SK-N-SH (cell line): ENCODE results near the gene CAPN5. TPM values are rescaled to one million over a fixed set of nuclear protein-coding genes. Genes with fewer than 3 reads are reported as not detected.

ENCODE experiments used
- CTCF ChIA-PET: fragments of 300-600, 350-600 bp; formaldehyde crosslinking; extraction: SDS; loops from one replicate; lab custom pipeline; 2021; lab: Yijun Ruan, JAX
- POLR2A ChIA-PET: fragments of 350-600 bp; sonication (Branson Sonifier 250); formaldehyde crosslinking; extraction: SDS; loops from one replicate; lab custom pipeline; 2020; ENCODE audit warnings: antibody characterized with exemption, inconsistent platforms; lab: Yijun Ruan, JAX
- DNase-seq: peaks from one replicate; pipeline ENCODE4 v3.0.0; 2012
- H2AFZ ChIP-seq: fragments of 200-600 bp; sonication (generic); 2 replicates; pipeline ENCODE4 v1.8.1; 2016; ENCODE audit warnings: antibody characterized with exemption, mild to moderate bottlenecking, low read depth
- H3F3A ChIP-seq: fragments of 200-600 bp; sonication (generic); replicated peaks from 2 replicates; pipeline ENCODE3; 2016; ENCODE audit warnings: antibody characterized with exemption, mild to moderate bottlenecking; ENCODE audit not compliant: insufficient read depth
- H3K27ac ChIP-seq, 2 experiments: fragments of 200-500 bp in 1 of 2; fragments of 200-600 bp in 1 of 2; sonication (Bioruptor generic) in 1 of 2; sonication (generic), shearing (Covaris generic) in 1 of 2; 2 replicates each; pipeline versions ENCODE4 v1.5.1 to v1.6.1; 2014 to 2016; ENCODE audit warnings: low read depth in 2 of 2, inconsistent platforms in 1 of 2, low read length in 1 of 2, mild to moderate bottlenecking in 1 of 2, mixed read lengths in 1 of 2
- H3K27me3 ChIP-seq: fragments of 200-600 bp; sonication (generic), shearing (Covaris generic); 2 replicates; pipeline ENCODE4 v1.6.1; 2016; ENCODE audit warnings: mixed run types; ENCODE audit not compliant: insufficient read depth
- H3K36me3 ChIP-seq, 2 experiments: fragments of 200-500 bp in 1 of 2; fragments of 200-600 bp in 1 of 2; sonication (Bioruptor generic) in 1 of 2; sonication (generic) in 1 of 2; replicated peaks in 1 of 2; 2 replicates each; pipeline versions ENCODE3 to v1.5.1; 2014 to 2016; ENCODE audit warnings: low read length in 1 of 2, mild to moderate bottlenecking in 1 of 2; ENCODE audit not compliant: insufficient read depth in 2 of 2, control insufficient read depth in 1 of 2
- H3K4me1 ChIP-seq, 2 experiments: fragments of 200-500 bp in 1 of 2; fragments of 200-600 bp in 1 of 2; sonication (Bioruptor generic) in 1 of 2; sonication (generic), shearing (Covaris generic) in 1 of 2; 2 replicates each; pipeline versions ENCODE4 v1.5.1 to v1.6.1; 2014 to 2016; ENCODE audit warnings: low read depth in 1 of 2, low read length in 1 of 2, mixed run types in 1 of 2; ENCODE audit not compliant: insufficient read depth in 2 of 2, control insufficient read depth in 1 of 2
- H3K4me2 ChIP-seq: fragments of 200-600 bp; sonication (generic), shearing (Covaris generic); 2 replicates; pipeline ENCODE4 v1.6.1; 2017; ENCODE audit warnings: mixed run types
- H3K4me3 ChIP-seq, 2 experiments: fragments of 200-500 bp in 1 of 2; fragments of 200-600 bp in 1 of 2; sonication (Bioruptor generic) in 1 of 2; sonication (generic), shearing (Covaris generic) in 1 of 2; 2 replicates each; pipeline versions ENCODE4 v1.5.1 to v1.8.1; 2014 to 2016; ENCODE audit warnings: low read depth in 2 of 2, inconsistent platforms in 1 of 2, low read length in 1 of 2, mild to moderate bottlenecking in 1 of 2, mixed read lengths in 1 of 2, moderate library complexity in 1 of 2
- H3K79me2 ChIP-seq: fragments of 200-600 bp; sonication (generic); 2 replicates; pipeline ENCODE4 v1.8.1; 2017; ENCODE audit warnings: mild to moderate bottlenecking; ENCODE audit not compliant: insufficient read depth
- H3K9ac ChIP-seq: fragments of 200-600 bp; sonication (generic); 2 replicates; pipeline ENCODE4 v1.6.1; 2017; ENCODE audit warnings: mixed run types
- H3K9me2 ChIP-seq: fragments of 200-600 bp; sonication (generic); 2 replicates; pipeline ENCODE4 v1.6.1; 2017; ENCODE audit warnings: mixed run types
- H3K9me3 ChIP-seq: fragments of 200-600 bp; sonication (generic); 2 replicates; pipeline ENCODE4 v1.6.1; 2017; ENCODE audit warnings: mixed run types, mild to moderate bottlenecking, moderate library complexity
- H4K20me1 ChIP-seq: fragments of 200-600 bp; sonication (generic); 2 replicates; pipeline ENCODE4 v1.6.1; 2017; ENCODE audit warnings: mild to moderate bottlenecking, mixed run types; ENCODE audit not compliant: insufficient read depth
- EP300 ChIP-seq, 2 experiments: IDR thresholded peaks; 2 replicates each; pipeline versions ENCODE4 v1.4.0 to v1.6.1; 2012; ENCODE audit warnings: borderline replicate concordance in 1 of 2, low read depth in 1 of 2, low read length in 1 of 2
- FOSL2 ChIP-seq: IDR thresholded peaks from 2 replicates; pipeline ENCODE4 v1.4.0; 2012; ENCODE audit warnings: low read depth, mild to moderate bottlenecking, moderate library complexity, borderline replicate concordance
- GABPA ChIP-seq: IDR thresholded peaks from 2 replicates; pipeline ENCODE4 v1.4.0; 2012; ENCODE audit warnings: low read depth, mild to moderate bottlenecking
- GATA2 ChIP-seq: sonication (generic); formaldehyde crosslinking; IDR thresholded peaks from 2 replicates; pipeline ENCODE4 v1.5.0; 2020; ENCODE audit warnings: mild to moderate bottlenecking, missing genetic modification reagents
- MXI1 ChIP-seq: IDR thresholded peaks from 2 replicates; pipeline ENCODE4 v1.6.1; 2012; ENCODE audit warnings: mild to moderate bottlenecking, low read depth, low read length, improper control_type of control experiment
- POLR2AphosphoS5 ChIP-seq: IDR thresholded peaks from 2 replicates; pipeline ENCODE4 v1.6.1; 2012; ENCODE audit warnings: low read depth, low read length
- RAD21 ChIP-seq: IDR thresholded peaks from 2 replicates; pipeline ENCODE4 v1.6.1; 2012; ENCODE audit warnings: mild to moderate bottlenecking, low read length
- SIN3A ChIP-seq: IDR thresholded peaks from 2 replicates; pipeline ENCODE4 v1.6.1; 2012; ENCODE audit warnings: low read depth, mild to moderate bottlenecking, low read length, moderate library complexity, borderline replicate concordance
- SMC3 ChIP-seq: IDR thresholded peaks from 2 replicates; pipeline ENCODE4 v1.6.1; 2012; ENCODE audit warnings: low read depth, low read length, improper control_type of control experiment
- TAF1 ChIP-seq: IDR thresholded peaks from 2 replicates; pipeline ENCODE4 v1.6.1; 2012; ENCODE audit warnings: low read depth, mild to moderate bottlenecking, low read length, moderate library complexity, borderline replicate concordance
- TCF12 ChIP-seq: IDR thresholded peaks from 2 replicates; pipeline ENCODE4 v1.4.0; 2012
- TEAD4 ChIP-seq: IDR thresholded peaks from 2 replicates; pipeline ENCODE4 v1.4.0; 2012; ENCODE audit warnings: mild to moderate bottlenecking, borderline replicate concordance; ENCODE audit not compliant: insufficient read depth
- WGBS: methylation state at CpG from one replicate; pipeline ENCODE4 v1.1.6; 2017; ENCODE audit warnings: low lambda C conversion rate; 5-methylcytosine and 5-hydroxymethylcytosine counted together
- polyA plus RNA-seq, 3 experiments: library from polyadenylated mRNA; depleted of rRNA; stranded (reverse); fragments of >200 nt; gene quantifications; 2 replicates each; pipeline ENCODE4 v1.2.3, GENCODE V29; 2012
- TF ChIP-seq, protein P1 (sequence below): fragments of 200-600 bp; sonication (generic); IDR thresholded peaks from 2 replicates; pipeline ENCODE4 v1.6.1; 2017; ENCODE audit warnings: antibody characterized with exemption, mild to moderate bottlenecking, moderate library complexity
- TF ChIP-seq, protein P2 (sequence below): IDR thresholded peaks from 2 replicates; pipeline ENCODE4 v1.4.0; 2012; ENCODE audit warnings: low read depth, borderline replicate concordance

CAPN5 gene
- polyA plus RNA-seq, 1 of the 3 experiments (the other 2 are of a cell fraction), result 33.1 TPM

DNA sequence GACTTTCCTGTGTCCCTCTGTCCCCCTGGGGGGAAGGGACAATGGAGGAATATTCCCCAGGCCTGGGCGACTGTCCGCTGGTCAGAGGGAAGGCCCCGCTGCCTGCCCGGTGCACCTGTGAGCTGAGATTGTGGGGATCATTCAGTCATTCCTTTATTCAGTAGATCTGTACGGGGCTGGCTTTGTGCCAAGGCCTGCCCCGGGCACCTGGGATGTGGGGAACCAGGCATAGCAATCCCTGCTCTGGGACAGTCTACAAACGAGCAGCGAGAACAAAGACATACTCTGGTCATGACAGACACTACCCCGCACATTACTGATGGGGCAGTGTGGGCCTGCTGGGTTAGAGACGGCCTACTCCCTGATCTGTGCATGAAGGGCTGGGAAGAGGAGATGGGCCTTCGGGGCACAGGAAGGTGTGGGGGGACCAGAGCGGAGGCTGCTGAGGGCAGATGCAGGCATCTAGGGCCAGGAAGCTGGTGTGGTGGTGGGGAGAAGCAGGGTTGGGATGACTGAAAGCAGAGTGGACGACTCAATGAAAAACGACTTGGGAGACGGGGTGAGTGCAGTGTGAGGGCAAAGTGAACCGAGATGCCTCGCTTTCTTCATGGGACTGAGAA, 59.5 kb downstream of the CAPN5 start:
- H2AFZ ChIP-seq, result no peak overlapping the region
- ChIA-PET CTCF (interaction anchor here (0.8 to 12.2 kb wide), 37 partner anchors 10 to 494 kb away, joined by 3 to 270 read pairs (median 10); partner anchors contain the start of gene OMP), POLR2A (no interaction called here)
- no peaks in the 10 kb centered on the region for H3K27me3 ChIP-seq
- H3K4me3 ChIP-seq, result no peak overlapping the region
- H3K4me2 ChIP-seq, result no peak overlapping the region
- no peak overlapping the region for H3K27ac ChIP-seq
- no peak overlapping the region for H3K9ac ChIP-seq
- DNase-seq, result no peak
- WGBS, result 87% methylated on average over 15 of the region's 17 CpGs
- no peaks in the 10 kb centered on the region for H3K9me2 ChIP-seq
- no peaks in the 10 kb centered on the region for H3F3A ChIP-seq
- TF ChIP-seq, protein P1, sequence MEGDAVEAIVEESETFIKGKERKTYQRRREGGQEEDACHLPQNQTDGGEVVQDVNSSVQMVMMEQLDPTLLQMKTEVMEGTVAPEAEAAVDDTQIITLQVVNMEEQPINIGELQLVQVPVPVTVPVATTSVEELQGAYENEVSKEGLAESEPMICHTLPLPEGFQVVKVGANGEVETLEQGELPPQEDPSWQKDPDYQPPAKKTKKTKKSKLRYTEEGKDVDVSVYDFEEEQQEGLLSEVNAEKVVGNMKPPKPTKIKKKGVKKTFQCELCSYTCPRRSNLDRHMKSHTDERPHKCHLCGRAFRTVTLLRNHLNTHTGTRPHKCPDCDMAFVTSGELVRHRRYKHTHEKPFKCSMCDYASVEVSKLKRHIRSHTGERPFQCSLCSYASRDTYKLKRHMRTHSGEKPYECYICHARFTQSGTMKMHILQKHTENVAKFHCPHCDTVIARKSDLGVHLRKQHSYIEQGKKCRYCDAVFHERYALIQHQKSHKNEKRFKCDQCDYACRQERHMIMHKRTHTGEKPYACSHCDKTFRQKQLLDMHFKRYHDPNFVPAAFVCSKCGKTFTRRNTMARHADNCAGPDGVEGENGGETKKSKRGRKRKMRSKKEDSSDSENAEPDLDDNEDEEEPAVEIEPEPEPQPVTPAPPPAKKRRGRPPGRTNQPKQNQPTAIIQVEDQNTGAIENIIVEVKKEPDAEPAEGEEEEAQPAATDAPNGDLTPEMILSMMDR, result no peak
- no peak for TF ChIP-seq TAF1
- peaks cover 0 to 36% of the 10 kb centered on the region in 2 experiments; a peak in 2 of 4 replicates for H3K4me1 ChIP-seq
- no peaks in the 10 kb centered on the region for H3K9me3 ChIP-seq
- no peaks in the 10 kb centered on the region for H3K79me2 ChIP-seq
- H3K36me3 ChIP-seq, result peaks cover 0 to 12% of the 10 kb centered on the region in 2 experiments
- no peaks in the 10 kb centered on the region for H4K20me1 ChIP-seq

- H3K9me2 ChIP-seq, result no peaks in the 10 kb centered on the region
- no peaks in the 10 kb centered on the region for H3K79me2 ChIP-seq
- peaks cover 0 to 42% of the 10 kb centered on the region in 2 experiments; a peak in 2 of 4 replicates for H3K4me1 ChIP-seq
- H4K20me1 ChIP-seq, result no peaks in the 10 kb centered on the region
- ChIA-PET POLR2A (interaction anchor here (0.9 to 1.9 kb wide), 2 partner anchors 36 to 59 kb away, joined by 3 to 7 read pairs; no protein-coding TSS in a partner anchor), CTCF (interaction anchor here (0.6 to 12.2 kb wide), 64 partner anchors 9 to 526 kb away, joined by 3 to 270 read pairs (median 6); partner anchors contain the start of gene OMP)
- H3K36me3 ChIP-seq, result peaks cover 0 to 12% of the 10 kb centered on the region in 2 experiments
- no peak overlapping the region for H3K27ac ChIP-seq
- peak overlapping the region; percentile 92 for H3K4me2 ChIP-seq
- no peaks in the 10 kb centered on the region for H3K27me3 ChIP-seq
- whole genome bisulfite sequencing, result 25% methylated on average over 9 of the region's 10 CpGs
- H3K9me3 ChIP-seq, result no peaks in the 10 kb centered on the region
- H3K9ac ChIP-seq, result no peak overlapping the region
- no peak for DNase-seq
- no peaks in the 10 kb centered on the region for H3F3A ChIP-seq
- TF ChIP-seq TEAD4 (no peak), FOSL2 (no peak)
- peak overlapping the region; percentile 47 to 74; a peak in 3 of 4 replicates for H3K4me3 ChIP-seq
- no peak overlapping the region for H2AFZ ChIP-seq
Measured at GRCh38 chr11:77126861-77127234, 60.1 kb downstream of the CAPN5 start.

DNA sequence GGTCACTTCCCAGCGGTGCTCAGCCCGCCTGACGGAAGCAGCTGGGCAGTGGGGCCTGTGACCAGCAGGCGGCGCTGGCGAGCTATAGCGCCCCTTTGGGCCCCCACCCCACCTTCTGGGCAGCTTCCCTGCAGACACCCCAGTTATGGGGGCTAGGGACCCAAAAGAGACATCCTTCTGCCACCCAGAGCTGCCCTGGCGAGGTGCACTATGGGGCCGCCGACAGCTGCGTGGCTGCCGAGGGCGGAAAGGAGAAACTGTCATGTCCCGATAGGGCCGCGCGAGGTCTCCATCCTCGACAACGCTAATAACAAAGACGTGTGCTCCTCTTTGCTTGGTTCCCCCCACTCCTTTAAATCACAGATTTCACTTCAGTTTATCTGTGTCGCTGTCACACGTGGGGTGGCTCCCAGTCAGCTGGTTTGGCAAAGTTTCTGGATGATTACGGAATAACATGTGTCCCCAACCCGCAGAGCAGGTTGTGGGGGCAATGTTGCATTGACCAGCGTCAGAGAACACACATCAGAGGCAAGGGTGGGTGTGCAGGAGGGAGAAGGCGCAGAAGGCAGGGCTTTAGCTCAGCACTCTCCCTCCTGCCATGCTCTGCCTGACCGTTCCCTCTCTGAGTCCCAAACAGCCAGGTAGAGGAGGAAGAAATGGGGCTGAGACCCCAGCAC, 60.6 kb downstream of the CAPN5 start:
- no peaks in the 10 kb centered on the region for H3K79me2 ChIP-seq
- no peak overlapping the region for H3K9ac ChIP-seq
- no peaks in the 10 kb centered on the region for H4K20me1 ChIP-seq
- peak overlapping the region; percentile 92 for H3K4me2 ChIP-seq
- 12% methylated on average over 15 of the region's 27 CpGs for WGBS
- POLR2A ChIA-PET, result interaction anchor here (0.9 to 1.9 kb wide), 2 partner anchors 36 to 59 kb away, joined by 3 to 7 read pairs; no protein-coding TSS in a partner anchor
- peaks cover 0 to 42% of the 10 kb centered on the region in 2 experiments; a peak in 2 of 4 replicates for H3K4me1 ChIP-seq
- no peaks in the 10 kb centered on the region for H3F3A ChIP-seq
- peak; percentile 89 for DNase-seq
- H3K27me3 ChIP-seq, result no peaks in the 10 kb centered on the region
- H3K36me3 ChIP-seq, result peaks cover 0 to 12% of the 10 kb centered on the region in 2 experiments
- H3K9me2 ChIP-seq, result no peaks in the 10 kb centered on the region
- peak overlapping the region; percentile 47 to 74 for H3K4me3 ChIP-seq
- peak overlapping the region in 1 of 2 experiments; percentile 13; a peak in 1 of 4 replicates for H3K27ac ChIP-seq
- peak overlapping the region; percentile 77; the same call in 1 of the 2 replicates for H2AFZ ChIP-seq
- CTCF ChIA-PET, result interaction anchor here (0.6 to 12.2 kb wide), 69 partner anchors 9 to 525 kb away, joined by 3 to 270 read pairs (median 6); partner anchors contain the start of gene OMP
- H3K9me3 ChIP-seq, result no peaks in the 10 kb centered on the region
- peak; percentile 71 for TF ChIP-seq RAD21
- no peak for TF ChIP-seq EP300 (IDR thresholded peaks at IDR 0.05; ENCODE audit: borderline replicate concordance in 1 of 2, low read depth in 1 of 2, low read length in 1 of 2)
- no peak for TF ChIP-seq TCF12
- no peak for TF ChIP-seq MXI1
- TF ChIP-seq SIN3A, result peak; percentile 42; the same call in 1 of the 2 replicates
- TF ChIP-seq, protein P1, result peak; percentile 100
- TF ChIP-seq POLR2AphosphoS5, result 0 out of 2 replicates have a peak, but pooled peaks have one; percentile 14
- TF ChIP-seq GATA2 (CRISPR knock-in tag), result no peak
- TF ChIP-seq, protein P2, sequence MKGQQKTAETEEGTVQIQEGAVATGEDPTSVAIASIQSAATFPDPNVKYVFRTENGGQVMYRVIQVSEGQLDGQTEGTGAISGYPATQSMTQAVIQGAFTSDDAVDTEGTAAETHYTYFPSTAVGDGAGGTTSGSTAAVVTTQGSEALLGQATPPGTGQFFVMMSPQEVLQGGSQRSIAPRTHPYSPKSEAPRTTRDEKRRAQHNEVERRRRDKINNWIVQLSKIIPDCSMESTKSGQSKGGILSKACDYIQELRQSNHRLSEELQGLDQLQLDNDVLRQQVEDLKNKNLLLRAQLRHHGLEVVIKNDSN, result no peak
- no peak for TF ChIP-seq GABPA
- peak; percentile 78 for TF ChIP-seq SMC3
